ENCODE measurements around the gene RETNLB.

- TF ChIP-seq CTCF (IDR thresholded peaks at IDR 0.05) = no peak
- TF ChIP-seq POLR2A (IDR thresholded peaks at IDR 0.05) = no peak
These were observed 18.4 kb upstream of the RETNLB start for GRCh38 chr3:108775649-108776048.

Measured in lower leg skin (tissue), 3 donors.